K562 (cell line): Measurements from ENCODE around the gene SOS2. TPM values are rescaled to one million over a fixed set of nuclear protein-coding genes. Genes with fewer than 3 reads are reported as not detected.

Experiments used
- CBFA2T2 ChIP-seq: fragments of 450-650 bp; conservative IDR thresholded peaks from 2 replicates; pipeline ENCODE4 v1.6.1; 2017; ENCODE audit warnings: mild to moderate bottlenecking
- MYBL2 ChIP-seq, 2 experiments: fragments of 450-650 bp in 1 of 2; sonication (generic) in 1 of 2; formaldehyde crosslinking in 1 of 2; IDR thresholded peaks; 2 replicates each; pipeline versions ENCODE4 v1.6.1 to v1.8.1; 2017 to 2022; ENCODE audit warnings: borderline replicate concordance in 1 of 2, inconsistent platforms in 1 of 2, low read depth in 1 of 2, mild to moderate bottlenecking in 1 of 2, missing genetic modification reagents in 1 of 2, moderate library complexity in 1 of 2
- NCOA6 ChIP-seq: fragments of 450-650 bp; IDR thresholded peaks from 2 replicates; pipeline ENCODE4 v1.6.1; 2017; ENCODE audit warnings: mild to moderate bottlenecking
- NFYB ChIP-seq: IDR thresholded peaks from 2 replicates; pipeline ENCODE4 v1.6.1; 2011; ENCODE audit warnings: mild to moderate bottlenecking, moderate library complexity; ENCODE audit not compliant: insufficient read length; ENCODE audit errors: extremely low read depth
- NR2C2 ChIP-seq, 2 experiments: fragments of 200-800 bp in 1 of 2; sonication (Bioruptor generic) in 1 of 2; sonication (generic) in 1 of 2; formaldehyde crosslinking in 1 of 2; IDR thresholded peaks; 2 replicates each; pipeline versions ENCODE4 v1.6.1 to v1.8.0; 2016 to 2022; ENCODE audit warnings: mild to moderate bottlenecking in 1 of 2, missing compliant biosample characterization in 1 of 2, missing genetic modification characterization in 1 of 2, missing genetic modification reagents in 1 of 2
- NRF1 ChIP-seq, 2 experiments: fragments of 450-650 bp; IDR thresholded peaks in 1 of 2; conservative IDR thresholded peaks in 1 of 2; 2 replicates each; pipeline ENCODE4 v1.6.1; 2014; ENCODE audit warnings: mild to moderate bottlenecking in 2 of 2
- SPI1 ChIP-seq: IDR thresholded peaks from 2 replicates; pipeline ENCODE4 v1.6.1; 2011; ENCODE audit warnings: low read depth, low read length, control low read depth, borderline replicate concordance
- TAF1 ChIP-seq: IDR thresholded peaks from 2 replicates; pipeline ENCODE4 v1.6.1; 2011; ENCODE audit warnings: mild to moderate bottlenecking, low read length, moderate library complexity; ENCODE audit not compliant: insufficient read depth, control insufficient read depth, severe bottlenecking; ENCODE audit errors: extremely low read depth
- TSC22D4 ChIP-seq: fragments of 450-650 bp; IDR thresholded peaks from 2 replicates; pipeline ENCODE4 v1.6.1; 2016; ENCODE audit warnings: missing genetic modification characterization, missing biosample characterization, control low read depth
- YY1 ChIP-seq, 3 experiments: IDR thresholded peaks; 2 replicates each; pipeline ENCODE4 v1.6.1; 2011; ENCODE audit warnings: low read length in 2 of 3, mild to moderate bottlenecking in 2 of 3, moderate library complexity in 2 of 3, borderline replicate concordance in 1 of 3, control low read depth in 1 of 3, low read depth in 1 of 3; ENCODE audit not compliant: insufficient read depth in 3 of 3, insufficient replicate concordance in 2 of 3, control insufficient read depth in 1 of 3, insufficient read length in 1 of 3; ENCODE audit errors: extremely low read depth in 1 of 3
- ZNF232 ChIP-seq: sonication (generic); formaldehyde crosslinking; IDR thresholded peaks from 2 replicates; pipeline ENCODE4 v1.8.0; 2022; ENCODE audit warnings: mild to moderate bottlenecking, missing genetic modification reagents
- ZNF274 ChIP-seq: IDR thresholded peaks from 2 replicates; pipeline ENCODE4 v1.6.1; 2011; ENCODE audit warnings: low read depth, mild to moderate bottlenecking, low read length, moderate library complexity, borderline replicate concordance
- ZNF764 ChIP-seq: fragments of 250-450 bp; sonication (Bioruptor Pico); IDR thresholded peaks from 2 replicates; pipeline ENCODE4 v1.4.0; 2020; ENCODE audit warnings: low read depth, mild to moderate bottlenecking, moderate library complexity
- ZNF785 ChIP-seq: fragments of 250-450 bp; sonication (Bioruptor Pico); IDR thresholded peaks from 2 replicates; pipeline ENCODE4 v1.4.0; 2020; ENCODE audit warnings: mild to moderate bottlenecking
- polyA plus RNA-seq, 8 experiments: library from polyadenylated mRNA; depleted of rRNA in 4 of 8; stranded (reverse) in 5 of 8; unstranded in 3 of 8; fragments of >200 nt; fragmentation: Nextera tagmentation in 2 of 8; fragmentation: Illumina TruSeq in 1 of 8; extraction: Ambion mirVana in 2 of 8; extraction: Trizol in 1 of 8; gene quantifications; 2 replicates each; pipeline versions ENCODE4 v1.2.1 to v1.2.3, GENCODE V29; 2011 to 2014; ENCODE audit warnings: inconsistent platforms in 1 of 8, missing spikeins in 1 of 8
- total RNA-seq, 7 experiments: library from RNA; depleted of rRNA in 6 of 7; stranded (reverse); fragments of >200 nt in 6 of 7; fragmentation: Illumina TruSeq in 2 of 7; extraction: Trizol in 2 of 7; gene quantifications; 2 replicates each; pipeline versions ENCODE4 v1.2.1 to v1.2.3, GENCODE V29; 2011 to 2021; ENCODE audit warnings: low replicate concordance in 1 of 7
- TF ChIP-seq, protein P1 (sequence below): fragments of 150-350 bp; conservative IDR thresholded peaks from 2 replicates; pipeline ENCODE4 v1.6.1; 2014; ENCODE audit warnings: low read length
- TF ChIP-seq, protein P2 (sequence below): fragments of 250-450 bp; sonication (Bioruptor Pico); IDR thresholded peaks from 2 replicates; pipeline ENCODE4 v1.6.1; 2021; ENCODE audit warnings: mild to moderate bottlenecking
- TF ChIP-seq, protein P3 (sequence below): fragments of 250-450 bp; sonication (Bioruptor Pico); IDR thresholded peaks from 2 replicates; pipeline ENCODE4 v1.9.0; 2021; ENCODE audit warnings: mild to moderate bottlenecking
- TF ChIP-seq, protein P4 (sequence below): sonication (generic); formaldehyde crosslinking; IDR thresholded peaks from 2 replicates; pipeline ENCODE4 v1.4.0; 2020; ENCODE audit warnings: mild to moderate bottlenecking, missing genetic modification reagents

The SOS2 gene
- total and polyA plus RNA-seq, 9 of the 15 experiments (the other 6 are each of a cell fraction or from before 2014, with no cell fraction given) = 2.2 to 13.1 (median 10.5) TPM

DNA sequence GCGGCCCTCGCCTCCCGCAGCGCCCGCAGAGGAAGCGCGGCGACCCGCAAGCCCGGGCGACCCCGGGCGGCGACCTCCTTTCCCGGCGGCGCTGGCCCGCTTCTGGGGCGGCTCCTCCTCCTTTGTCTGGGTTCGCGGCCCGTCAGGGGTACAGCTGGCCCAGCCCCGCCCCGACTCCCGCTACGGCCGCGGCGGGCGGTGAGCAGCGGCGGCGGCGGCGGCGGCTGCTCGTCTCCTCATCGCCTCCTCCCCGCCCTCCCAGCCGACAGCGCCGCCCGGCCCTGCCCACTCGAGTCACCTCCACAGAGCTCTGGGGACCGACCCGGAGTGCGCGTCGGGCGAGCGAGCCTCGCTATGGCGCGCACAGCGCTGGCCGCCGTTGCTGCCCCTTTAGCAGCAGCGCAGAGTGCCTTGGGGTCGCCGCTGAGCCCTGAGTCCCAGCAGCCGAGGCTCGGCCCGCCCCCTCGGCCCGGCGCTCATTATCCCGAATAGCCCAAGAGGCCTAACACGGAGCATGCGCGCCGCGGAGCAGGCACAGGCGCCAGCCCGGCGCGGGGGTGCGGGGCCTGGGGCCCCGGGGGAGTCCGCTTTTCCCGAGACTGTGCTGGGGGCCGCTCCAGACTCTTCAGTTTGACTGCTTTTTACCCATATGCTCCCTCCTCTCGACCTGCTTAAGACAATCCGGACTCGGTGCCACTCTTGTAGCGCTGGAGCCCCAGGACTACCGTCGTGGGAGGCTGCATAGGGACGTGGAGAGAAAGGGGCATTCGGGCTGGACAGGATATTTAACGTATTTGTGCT is at the start of gene SOS2 (continued):
- TF ChIP-seq ZNF274 = no peak
- TF ChIP-seq, protein P1, sequence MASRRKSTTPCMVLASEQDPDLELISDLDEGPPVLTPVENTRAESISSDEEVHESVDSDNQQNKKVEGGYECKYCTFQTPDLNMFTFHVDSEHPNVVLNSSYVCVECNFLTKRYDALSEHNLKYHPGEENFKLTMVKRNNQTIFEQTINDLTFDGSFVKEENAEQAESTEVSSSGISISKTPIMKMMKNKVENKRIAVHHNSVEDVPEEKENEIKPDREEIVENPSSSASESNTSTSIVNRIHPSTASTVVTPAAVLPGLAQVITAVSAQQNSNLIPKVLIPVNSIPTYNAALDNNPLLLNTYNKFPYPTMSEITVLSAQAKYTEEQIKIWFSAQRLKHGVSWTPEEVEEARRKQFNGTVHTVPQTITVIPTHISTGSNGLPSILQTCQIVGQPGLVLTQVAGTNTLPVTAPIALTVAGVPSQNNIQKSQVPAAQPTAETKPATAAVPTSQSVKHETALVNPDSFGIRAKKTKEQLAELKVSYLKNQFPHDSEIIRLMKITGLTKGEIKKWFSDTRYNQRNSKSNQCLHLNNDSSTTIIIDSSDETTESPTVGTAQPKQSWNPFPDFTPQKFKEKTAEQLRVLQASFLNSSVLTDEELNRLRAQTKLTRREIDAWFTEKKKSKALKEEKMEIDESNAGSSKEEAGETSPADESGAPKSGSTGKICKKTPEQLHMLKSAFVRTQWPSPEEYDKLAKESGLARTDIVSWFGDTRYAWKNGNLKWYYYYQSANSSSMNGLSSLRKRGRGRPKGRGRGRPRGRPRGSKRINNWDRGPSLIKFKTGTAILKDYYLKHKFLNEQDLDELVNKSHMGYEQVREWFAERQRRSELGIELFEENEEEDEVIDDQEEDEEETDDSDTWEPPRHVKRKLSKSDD = no peak
- TF ChIP-seq, protein P2, sequence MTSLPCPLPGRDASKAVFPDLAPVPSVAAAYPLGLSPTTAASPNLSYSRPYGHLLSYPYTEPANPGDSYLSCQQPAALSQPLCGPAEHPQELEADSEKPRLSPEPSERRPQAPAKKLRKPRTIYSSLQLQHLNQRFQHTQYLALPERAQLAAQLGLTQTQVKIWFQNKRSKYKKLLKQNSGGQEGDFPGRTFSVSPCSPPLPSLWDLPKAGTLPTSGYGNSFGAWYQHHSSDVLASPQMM (CRISPR knock-in tag) = no peak
- no peak for TF ChIP-seq ZNF764
- TF ChIP-seq, protein P3, sequence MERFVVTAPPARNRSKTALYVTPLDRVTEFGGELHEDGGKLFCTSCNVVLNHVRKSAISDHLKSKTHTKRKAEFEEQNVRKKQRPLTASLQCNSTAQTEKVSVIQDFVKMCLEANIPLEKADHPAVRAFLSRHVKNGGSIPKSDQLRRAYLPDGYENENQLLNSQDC (CRISPR knock-in tag) = no peak
- TF ChIP-seq NFYB = no peak
- no peak for TF ChIP-seq TSC22D4 (tag)
- peak in 2 of 3 experiments; percentile 9 to 16 for TF ChIP-seq YY1 (IDR thresholded peaks at IDR 0.05; ENCODE audit: borderline replicate concordance in 1 of 3, control insufficient read depth in 1 of 3, extremely low read depth in 1 of 3, insufficient read depth in 3 of 3, insufficient read length in 1 of 3, insufficient replicate concordance in 2 of 3, low read depth in 1 of 3, low read length in 2 of 3)
- TF ChIP-seq TAF1 = peak; percentile 61
- no peak for TF ChIP-seq NR2C2 (CRISPR knock-in tag; IDR thresholded peaks at IDR 0.05)
- TF ChIP-seq NR2C2 (tag; IDR thresholded peaks at IDR 0.05) = peak; percentile 8; the same call in 1 of the 2 replicates
- peak; percentile 94 for TF ChIP-seq NRF1 (conservative IDR thresholded peaks at IDR 0.05 in 1 of 2, IDR thresholded peaks at IDR 0.05 in 1 of 2)
- no peak for TF ChIP-seq SPI1
- TF ChIP-seq, protein P4, sequence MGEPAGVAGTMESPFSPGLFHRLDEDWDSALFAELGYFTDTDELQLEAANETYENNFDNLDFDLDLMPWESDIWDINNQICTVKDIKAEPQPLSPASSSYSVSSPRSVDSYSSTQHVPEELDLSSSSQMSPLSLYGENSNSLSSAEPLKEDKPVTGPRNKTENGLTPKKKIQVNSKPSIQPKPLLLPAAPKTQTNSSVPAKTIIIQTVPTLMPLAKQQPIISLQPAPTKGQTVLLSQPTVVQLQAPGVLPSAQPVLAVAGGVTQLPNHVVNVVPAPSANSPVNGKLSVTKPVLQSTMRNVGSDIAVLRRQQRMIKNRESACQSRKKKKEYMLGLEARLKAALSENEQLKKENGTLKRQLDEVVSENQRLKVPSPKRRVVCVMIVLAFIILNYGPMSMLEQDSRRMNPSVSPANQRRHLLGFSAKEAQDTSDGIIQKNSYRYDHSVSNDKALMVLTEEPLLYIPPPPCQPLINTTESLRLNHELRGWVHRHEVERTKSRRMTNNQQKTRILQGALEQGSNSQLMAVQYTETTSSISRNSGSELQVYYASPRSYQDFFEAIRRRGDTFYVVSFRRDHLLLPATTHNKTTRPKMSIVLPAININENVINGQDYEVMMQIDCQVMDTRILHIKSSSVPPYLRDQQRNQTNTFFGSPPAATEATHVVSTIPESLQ (CRISPR knock-in tag) = no peak
- TF ChIP-seq CBFA2T2 = no peak
- no peak for TF ChIP-seq ZNF785 (CRISPR knock-in tag)
- no peak for TF ChIP-seq MYBL2 (IDR thresholded peaks at IDR 0.05; ENCODE audit: low read depth)
- TF ChIP-seq MYBL2 (CRISPR knock-in tag; IDR thresholded peaks at IDR 0.05; ENCODE audit: borderline replicate concordance) = no peak
- 0 out of 2 replicates have a peak, but pooled peaks have one; percentile 9 for TF ChIP-seq NCOA6
- TF ChIP-seq ZNF232 (CRISPR knock-in tag) = no peak
